GM21367 (cell line): ENCODE data around the gene USF1.
"Not testable (repeated sequence)": the region's sequence is repeated elsewhere in the genome, so short reads cannot be mapped to it uniquely, and the experiment has no call there.

Experiments used
- ATAC-seq: cut with Tn5 transposase; IDR thresholded peaks from one replicate; pipeline ENCODE4 v1.9.1; 2021; ENCODE audit not compliant: unreplicated experiment

Gene USF1

GRCh38 chr1:161048949-161049722 is 3.4 kb upstream of the USF1 start:
- no peak for ATAC-seq

GRCh38 chr1:161047436-161048420 is 2.0 kb upstream of the USF1 start:
- ATAC-seq: no peak

DNA sequence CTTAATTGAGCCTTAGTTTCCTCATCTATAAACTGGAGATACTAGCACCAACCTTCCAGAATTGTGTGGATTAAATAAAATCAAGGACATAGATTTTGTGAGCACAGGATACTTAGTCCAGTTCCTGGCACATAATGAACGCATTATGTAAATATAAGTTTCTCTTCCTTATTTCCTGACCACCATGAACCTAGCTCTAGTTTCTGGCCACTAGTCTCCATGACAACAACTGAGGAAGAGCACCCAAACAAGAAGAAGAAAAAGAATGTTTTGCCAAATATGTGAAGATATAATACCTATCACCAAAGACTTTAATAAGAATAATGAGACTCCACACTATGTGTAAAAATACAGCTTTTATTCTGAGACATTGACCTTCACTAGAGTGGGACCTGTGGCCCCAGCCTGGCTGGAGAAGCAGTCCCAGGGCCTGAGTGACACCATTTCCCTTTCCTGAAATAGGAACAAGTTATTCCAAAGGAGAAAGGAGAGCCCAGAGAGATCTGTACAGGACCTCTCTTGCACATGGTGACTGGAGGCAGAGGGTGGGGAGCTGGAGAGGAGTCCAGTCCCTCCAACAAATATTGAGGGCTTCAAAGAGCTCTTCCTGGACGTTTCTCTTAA is 940 bp upstream of the USF1 start:
- ATAC-seq: peak; percentile 37

DNA sequence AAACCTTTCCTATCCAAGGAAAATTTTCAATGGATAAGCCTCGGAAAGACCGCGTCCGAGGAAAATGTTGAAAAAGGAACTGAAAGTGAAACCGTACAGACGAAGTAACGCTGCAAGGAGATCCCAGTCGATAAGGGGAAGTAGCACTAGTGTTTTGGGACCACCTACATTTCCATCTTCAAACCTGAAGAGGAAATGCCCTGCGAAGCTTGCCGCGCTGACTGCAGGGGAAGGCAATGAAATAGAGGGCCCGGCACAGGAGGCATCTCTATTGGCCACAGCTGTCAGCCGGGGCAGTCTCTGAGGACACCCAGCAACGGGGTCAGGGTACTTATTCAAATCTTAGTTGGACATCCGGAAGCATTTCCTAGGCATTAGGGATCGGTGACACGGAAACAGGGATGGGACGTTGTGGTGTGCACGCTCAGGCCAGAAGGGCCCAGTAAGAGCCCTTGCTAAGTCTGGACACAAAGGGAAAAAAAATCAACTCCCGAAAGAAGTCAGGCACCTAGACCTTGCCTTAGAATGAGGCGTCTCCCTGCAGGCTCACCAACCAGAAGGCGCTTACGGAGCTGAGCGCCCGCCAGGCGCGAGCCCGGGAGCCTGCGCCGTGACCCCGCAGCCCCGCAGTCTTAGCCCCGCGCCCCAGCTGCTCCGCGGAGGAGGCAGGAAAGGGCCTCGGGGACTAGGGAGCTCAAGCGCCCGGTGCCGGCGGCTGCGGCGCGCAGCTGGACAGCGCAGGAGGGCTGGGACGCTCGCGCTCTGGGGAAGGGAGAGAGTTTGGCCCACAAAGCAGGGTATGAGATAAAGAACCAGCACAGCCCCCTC is 655 bp downstream of the USF1 start:
- ATAC-seq: peak; percentile 43

DNA sequence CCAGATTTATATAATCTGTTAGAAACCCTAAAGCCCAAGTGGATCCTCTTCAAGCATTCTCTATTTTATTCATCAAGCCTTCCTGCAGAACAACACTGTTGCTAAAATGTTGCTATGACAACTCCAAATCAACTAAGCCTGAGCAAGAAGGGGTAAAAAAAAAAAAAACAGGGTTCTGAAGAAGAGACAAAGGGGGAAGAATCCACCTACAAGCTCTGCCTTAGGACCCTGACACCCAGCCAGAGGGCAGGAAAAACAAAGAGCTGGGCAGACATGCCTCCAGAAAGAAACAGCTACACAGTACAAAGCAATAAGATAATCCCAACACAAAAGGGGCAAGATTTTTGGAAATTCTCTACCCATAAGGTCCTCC is 1.3 kb downstream of the USF1 start:
- ATAC-seq: no peak

DNA sequence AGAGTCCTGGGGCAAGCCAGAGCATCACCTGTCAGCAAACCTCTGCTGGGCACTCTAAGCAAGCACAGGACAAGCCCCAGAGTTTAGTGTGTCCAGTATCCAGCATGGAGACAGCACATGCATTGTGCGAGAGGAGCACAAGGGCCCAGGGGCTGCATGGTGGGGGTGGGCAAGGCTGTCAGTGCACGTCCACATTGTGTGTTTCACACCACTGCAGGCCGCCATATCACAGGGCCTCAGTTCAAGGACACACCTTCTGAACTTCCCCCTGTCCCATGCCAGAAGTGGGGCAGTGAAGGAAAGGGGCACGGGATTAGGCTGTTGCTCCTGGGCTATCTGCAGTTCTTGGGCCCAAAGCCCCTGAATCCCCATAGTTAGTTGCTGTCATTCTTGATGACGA is 6.2 kb downstream of the USF1 start:
- ATAC-seq: no peak

DNA sequence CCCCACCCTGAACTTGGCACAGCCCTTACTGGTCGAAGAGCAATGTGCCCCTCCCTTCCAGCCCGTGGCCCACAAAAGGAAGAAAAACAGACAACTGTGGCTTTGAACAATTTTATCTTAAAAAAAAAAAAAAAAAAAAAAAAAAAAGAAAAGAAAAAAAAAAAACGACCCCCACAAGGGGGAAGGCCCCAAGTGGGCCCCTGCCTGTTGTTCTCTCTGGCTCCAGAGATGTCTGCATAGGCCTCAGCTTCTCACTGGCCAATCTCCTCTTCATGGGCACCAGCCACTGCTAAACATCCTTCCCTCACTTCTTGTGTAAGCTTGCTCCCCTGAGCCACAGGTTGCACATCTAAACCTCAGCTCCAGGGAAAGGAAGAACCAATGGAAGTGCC is 6.6 kb downstream of the USF1 start:
- no peak for ATAC-seq

DNA sequence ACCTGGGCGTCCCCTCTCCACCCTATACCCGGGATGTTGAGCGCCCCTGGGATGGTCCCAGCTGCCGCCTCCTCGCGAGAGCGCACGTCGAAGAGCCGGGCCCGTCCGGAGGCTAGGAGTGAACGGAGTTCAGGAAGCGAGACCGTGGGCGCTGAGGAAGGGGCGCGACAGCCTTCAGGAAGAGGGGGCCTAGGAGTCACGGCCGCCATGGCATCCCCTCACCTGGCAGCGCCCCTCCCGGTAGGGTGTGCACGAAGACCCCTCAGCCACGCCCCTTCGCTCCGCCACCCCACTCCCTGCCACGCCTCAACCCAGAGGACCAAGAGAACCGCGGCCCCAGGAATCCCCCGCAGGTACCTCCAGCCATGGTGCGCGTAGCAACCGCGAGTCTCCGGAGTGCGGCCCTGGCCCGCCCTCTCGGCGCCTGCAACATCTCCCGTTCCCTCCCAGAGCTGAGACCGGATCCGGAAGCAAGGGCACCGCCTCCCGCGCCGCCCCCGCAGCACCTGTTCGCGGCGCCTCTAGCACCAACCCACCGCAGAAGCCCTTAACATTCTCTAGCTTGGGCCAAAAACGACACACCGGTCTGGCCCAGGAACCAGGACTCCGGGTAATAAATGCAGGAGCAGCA is 7.1 kb downstream of the USF1 start, which contains the start of gene TSTD1:
TSS of gene TSTD1 (minus strand) at position 442 of the 631 bp plus-strand sequence. CDS start at position 367, 75 bp downstream.
- ATAC-seq: peak; percentile 53

- ATAC-seq: no peak
Observed at GRCh38 chr1:161037661-161038522, 7.9 kb downstream of the USF1 start.

DNA sequence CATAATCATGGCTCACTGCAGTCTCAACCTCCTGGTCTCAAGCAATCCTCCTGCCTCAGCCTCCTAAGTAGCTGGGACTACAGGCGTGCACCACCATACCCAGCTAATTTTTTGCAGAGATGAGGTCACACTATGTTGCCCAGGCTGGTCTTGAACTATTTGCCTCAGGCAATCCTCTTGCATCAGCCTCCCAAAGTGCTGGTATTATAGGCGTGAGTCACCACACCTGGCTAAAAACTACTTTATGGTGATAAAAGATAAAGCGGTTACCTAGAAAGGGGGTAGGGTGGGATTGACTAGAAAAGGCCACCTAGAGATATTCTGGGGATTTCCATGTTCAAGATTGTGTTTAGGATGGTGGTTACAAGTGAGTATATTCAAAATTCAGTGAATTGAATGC is 12.0 kb downstream of the USF1 start:
- no peak for ATAC-seq

DNA sequence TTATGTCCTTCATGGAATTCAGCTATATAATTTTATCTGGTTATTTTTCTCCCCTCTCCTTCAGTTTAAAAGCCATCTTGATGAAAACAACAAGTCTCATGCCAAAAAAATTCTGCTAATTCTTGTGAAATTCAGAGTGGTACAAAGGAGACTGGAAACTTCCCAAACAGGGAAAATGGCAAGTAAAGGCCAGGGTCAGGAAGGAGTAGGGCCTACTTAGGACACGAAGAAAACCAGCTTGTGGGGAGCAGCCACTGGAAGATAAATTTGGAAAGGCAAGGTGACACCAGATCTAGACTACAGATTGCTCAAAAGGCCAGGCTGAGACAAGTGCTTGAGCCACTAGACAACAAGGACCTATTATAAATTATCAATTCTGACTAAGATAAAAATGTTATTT is 13.4 kb downstream of the USF1 start:
- no peak for ATAC-seq

DNA sequence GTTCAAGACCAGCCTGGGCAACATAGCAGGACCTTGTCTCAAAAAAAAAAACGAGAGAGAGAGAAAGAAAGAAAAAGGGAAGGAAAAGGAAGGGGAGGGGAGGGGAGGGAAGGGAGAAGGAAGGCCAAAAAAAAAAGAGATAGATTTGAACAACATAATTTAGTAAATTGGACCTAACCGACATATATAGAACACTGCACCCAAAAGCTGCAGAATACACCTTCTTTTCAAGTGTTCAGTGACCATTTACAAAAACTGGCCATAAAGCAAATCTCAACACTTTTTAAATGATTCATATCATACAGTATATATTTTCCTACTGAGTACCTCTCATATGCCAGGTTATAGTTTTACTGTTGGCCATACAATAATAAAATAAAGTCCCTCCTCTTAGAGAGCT is 13.9 kb downstream of the USF1 start:
- no peak for ATAC-seq

DNA sequence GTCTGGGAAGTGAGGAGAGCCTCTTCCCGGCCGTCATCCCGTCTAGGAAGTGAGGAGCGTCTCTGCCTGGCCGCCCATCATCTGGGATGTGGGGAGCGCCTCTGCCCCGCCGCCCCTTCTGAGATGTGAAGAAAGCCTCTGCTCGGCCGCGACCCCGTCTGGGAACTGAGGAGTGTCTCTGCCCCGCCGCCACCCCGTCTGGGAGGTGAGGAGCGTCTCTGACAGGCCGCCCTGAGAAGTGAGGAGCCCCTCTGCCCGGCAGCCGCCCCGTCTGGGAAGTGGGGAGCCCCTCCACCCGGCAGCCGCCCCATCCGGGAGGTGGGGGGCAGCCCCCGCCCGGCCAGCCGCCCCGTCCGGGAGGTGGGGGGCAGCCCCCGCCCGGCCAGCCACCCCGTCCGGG is 16.3 kb downstream of the USF1 start:
- ATAC-seq: not testable (repeated sequence)

DNA sequence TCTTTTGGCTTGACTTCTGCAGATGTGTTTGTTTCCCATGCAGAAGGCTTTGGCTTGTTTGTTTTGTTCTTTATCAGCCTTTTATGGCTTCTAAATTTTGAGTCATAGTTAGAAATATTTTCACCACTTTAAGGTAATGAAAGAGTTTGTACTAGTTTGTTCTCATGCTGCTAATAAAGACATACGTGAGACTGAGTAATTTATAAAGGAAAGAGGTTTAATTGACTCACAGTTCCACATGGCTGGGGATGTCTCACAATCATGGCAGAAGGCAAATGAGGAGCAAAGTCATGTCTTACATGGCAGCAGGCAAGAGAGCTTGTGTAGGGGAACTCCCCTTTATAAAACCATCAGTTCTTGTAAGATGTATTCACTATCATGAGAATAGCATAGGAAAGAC is 18.8 kb downstream of the USF1 start:
- ATAC-seq: not testable (repeated sequence)

GRCh38 chr1:161022432-161022831 is 23.3 kb downstream of the USF1 start:
- not testable (repeated sequence) for ATAC-seq

- no peak for ATAC-seq
Observed at GRCh38 chr1:161021970-161022353, 23.8 kb downstream of the USF1 start.

DNA sequence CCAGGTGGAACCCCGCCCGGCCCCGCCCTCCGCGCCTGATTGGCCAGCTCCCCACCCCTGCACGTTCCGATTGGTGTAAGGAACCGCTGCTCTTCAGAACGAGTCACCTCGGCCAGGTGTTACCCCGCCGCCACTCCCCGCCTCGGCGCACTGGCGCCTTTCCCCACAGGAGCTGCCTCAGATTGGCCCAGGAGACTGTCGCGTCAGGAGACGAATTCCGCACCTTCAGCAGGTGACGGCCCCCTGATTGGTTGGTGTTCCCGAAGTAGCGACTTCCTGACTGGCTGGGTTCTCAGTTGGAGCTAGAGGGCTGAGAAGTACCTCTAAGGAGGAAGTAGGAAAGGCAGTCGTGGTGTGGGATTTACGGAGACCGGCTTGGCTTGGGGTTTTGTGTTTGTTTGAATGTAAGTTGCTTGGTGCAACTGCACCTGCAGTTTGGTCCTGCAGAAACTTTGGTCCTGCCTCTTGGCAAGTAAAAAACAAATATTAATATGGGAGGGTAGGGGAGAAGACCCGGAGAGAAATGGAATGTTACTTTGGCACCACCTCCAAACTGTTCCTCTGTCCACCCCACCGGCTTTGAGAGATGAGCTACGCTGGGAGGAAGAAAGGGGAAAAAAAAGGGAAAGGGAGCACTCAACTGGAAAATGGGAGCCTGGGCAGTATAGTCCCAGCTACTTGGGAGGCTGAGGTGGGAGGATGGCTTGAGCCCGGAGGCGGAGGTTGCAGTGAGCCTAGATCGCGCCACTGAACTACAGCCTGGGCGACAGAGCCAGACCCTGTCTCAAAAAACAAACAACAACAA is 24.4 kb downstream of the USF1 start:
- peak; percentile 65 for ATAC-seq

GRCh38 chr1:161020509-161021164 is 25.1 kb downstream of the USF1 start, which contains the start of gene F11R:
Gene F11R (minus strand): TSS chr1:161021152. CDS start chr1:161021073, 79 bp downstream.
- peak; percentile 29 for ATAC-seq
